KMS-11 (cell line): ENCODE measurements around the gene PON3.

Source experiments
- H2AFZ ChIP-seq: fragments of 200-600 bp; sonication (generic); 2 replicates; pipeline ENCODE4 v1.6.1; 2016; ENCODE audit warnings: antibody characterized with exemption, mixed run types, low read depth
- H3K27ac ChIP-seq: fragments of 200-600 bp; sonication (generic); 2 replicates; pipeline ENCODE4 v1.6.1; 2016; ENCODE audit warnings: mild to moderate bottlenecking, mixed run types
- H3K27me3 ChIP-seq: fragments of 200-600 bp; sonication (generic); 2 replicates; pipeline ENCODE4 v1.6.1; 2017; ENCODE audit warnings: mild to moderate bottlenecking, low read depth, mixed run types, moderate library complexity; ENCODE audit not compliant: insufficient read depth
- H3K36me3 ChIP-seq: fragments of 200-600 bp; sonication (generic); 2 replicates; pipeline ENCODE4 v1.6.1; 2017; ENCODE audit warnings: mild to moderate bottlenecking, mixed run types; ENCODE audit not compliant: insufficient read depth
- H3K4me1 ChIP-seq: fragments of 200-600 bp; sonication (generic); 2 replicates; pipeline ENCODE4 v1.6.1; 2016; ENCODE audit warnings: mild to moderate bottlenecking, low read depth, mixed run types; ENCODE audit not compliant: poor library complexity, severe bottlenecking
- H3K4me2 ChIP-seq: fragments of 200-600 bp; sonication (generic); 2 replicates; pipeline ENCODE4 v1.7.0; 2016; ENCODE audit warnings: mild to moderate bottlenecking, mixed run types
- H3K4me3 ChIP-seq: fragments of 200-600 bp; sonication (generic); IDR thresholded peaks from 2 replicates; pipeline ENCODE4 v1.6.1; 2017; ENCODE audit warnings: low read depth, low read length, mixed read lengths; ENCODE audit not compliant: insufficient read depth
- H3K79me2 ChIP-seq: fragments of 200-600 bp; sonication (generic); 2 replicates; pipeline ENCODE4 v1.6.1; 2016; ENCODE audit warnings: low read depth, mixed run types; ENCODE audit not compliant: insufficient read depth
- H3K9ac ChIP-seq: fragments of 200-600 bp; sonication (generic); 2 replicates; pipeline ENCODE4 v1.6.1; 2016; ENCODE audit warnings: mild to moderate bottlenecking, mixed run types
- H4K20me1 ChIP-seq: fragments of 200-600 bp; sonication (generic); 2 replicates; pipeline ENCODE4 v1.6.1; 2016; ENCODE audit warnings: mild to moderate bottlenecking, mixed run types; ENCODE audit not compliant: insufficient read depth
- CTCF ChIP-seq: fragments of 200-600 bp; sonication (generic); conservative IDR thresholded peaks from 2 replicates; pipeline ENCODE4 v1.6.1; 2017; ENCODE audit warnings: low read depth, mild to moderate bottlenecking, antibody characterized with exemption, low read length, moderate library complexity, mixed read lengths

Gene PON3

GRCh38 chr7:95312561-95312960 is 83.6 kb downstream of the PON3 start:
- no peak overlapping the region for H3K27ac ChIP-seq
- H3K4me3 ChIP-seq: no peak overlapping the region
- no peaks in the 10 kb centered on the region for H3K79me2 ChIP-seq
- no peaks in the 10 kb centered on the region for H4K20me1 ChIP-seq
- no peak for TF ChIP-seq CTCF
- no peak overlapping the region for H3K9ac ChIP-seq
- no peak overlapping the region for H2AFZ ChIP-seq
- H3K4me1 ChIP-seq: no peaks in the 10 kb centered on the region
- H3K27me3 ChIP-seq: no peaks in the 10 kb centered on the region
- no peak overlapping the region for H3K4me2 ChIP-seq
- H3K36me3 ChIP-seq: no peaks in the 10 kb centered on the region

- H3K4me1 ChIP-seq: no peaks in the 10 kb centered on the region
- H3K9ac ChIP-seq: no peak overlapping the region
- H3K27ac ChIP-seq: no peak overlapping the region
- H3K36me3 ChIP-seq: no peaks in the 10 kb centered on the region
- no peaks in the 10 kb centered on the region for H3K27me3 ChIP-seq
- TF ChIP-seq CTCF: no peak
- H3K4me3 ChIP-seq: no peak overlapping the region
- no peaks in the 10 kb centered on the region for H3K79me2 ChIP-seq
- H4K20me1 ChIP-seq: no peaks in the 10 kb centered on the region
- no peak overlapping the region for H2AFZ ChIP-seq
- no peak overlapping the region for H3K4me2 ChIP-seq
These were observed 84.8 kb downstream of the PON3 start for GRCh38 chr7:95311389-95311788.

GRCh38 chr7:95309951-95310350 is 86.2 kb downstream of the PON3 start:
- no peak for TF ChIP-seq CTCF
- Histone ChIP-seq H3K36me3 (no peaks in the 10 kb centered on the region), H3K27ac (no peak overlapping the region)

More at GRCh38 chr7:95309951-95310350, 86.2 kb downstream of the PON3 start:
- Histone ChIP-seq H3K27me3 (no peaks in the 10 kb centered on the region), H3K4me3 (no peak overlapping the region), H3K4me2 (no peak overlapping the region), H3K9ac (no peak overlapping the region), H4K20me1 (no peaks in the 10 kb centered on the region), H2AFZ (no peak overlapping the region), H3K79me2 (no peaks in the 10 kb centered on the region), H3K4me1 (no peaks in the 10 kb centered on the region)
